ENCODE data around the gene ABCG1.

ABCG1 gene

DNA sequence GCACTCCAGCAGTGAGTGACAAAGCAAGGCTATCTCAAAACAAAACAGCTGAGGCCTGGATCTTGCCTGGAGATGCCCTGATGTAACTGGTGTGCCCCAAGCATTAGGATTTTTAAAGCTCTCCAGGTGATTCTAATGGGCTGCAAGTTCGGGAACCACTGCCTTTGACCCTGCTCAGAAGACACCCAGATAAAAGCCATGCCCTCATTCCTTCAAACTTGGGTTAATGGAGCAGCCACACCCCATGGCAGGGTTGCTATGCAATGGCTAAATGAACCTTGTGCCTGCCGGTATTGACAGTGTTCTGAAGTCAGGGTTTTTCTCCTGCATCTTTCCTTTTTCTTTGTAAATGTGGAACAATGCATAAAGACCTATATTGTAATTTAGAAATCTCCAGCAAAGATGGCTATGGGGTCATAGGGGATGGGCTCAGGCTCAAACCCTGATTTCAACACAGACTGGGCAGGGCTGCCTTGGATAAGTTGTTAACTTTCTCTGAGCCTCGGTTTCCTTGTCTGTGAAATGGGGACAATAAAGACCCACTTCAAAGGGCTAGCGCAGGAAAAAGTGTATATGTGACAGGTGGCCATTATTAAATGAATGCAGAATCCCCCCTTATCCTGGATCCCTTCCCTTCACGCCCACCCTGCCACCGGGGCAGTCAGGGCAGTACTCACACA lies 95.8 kb downstream of the ABCG1 start:
- DNase-seq (ENCODE audit: low read depth, low spot score): no peak
- no peak overlapping the region for H3K27ac ChIP-seq

DNA sequence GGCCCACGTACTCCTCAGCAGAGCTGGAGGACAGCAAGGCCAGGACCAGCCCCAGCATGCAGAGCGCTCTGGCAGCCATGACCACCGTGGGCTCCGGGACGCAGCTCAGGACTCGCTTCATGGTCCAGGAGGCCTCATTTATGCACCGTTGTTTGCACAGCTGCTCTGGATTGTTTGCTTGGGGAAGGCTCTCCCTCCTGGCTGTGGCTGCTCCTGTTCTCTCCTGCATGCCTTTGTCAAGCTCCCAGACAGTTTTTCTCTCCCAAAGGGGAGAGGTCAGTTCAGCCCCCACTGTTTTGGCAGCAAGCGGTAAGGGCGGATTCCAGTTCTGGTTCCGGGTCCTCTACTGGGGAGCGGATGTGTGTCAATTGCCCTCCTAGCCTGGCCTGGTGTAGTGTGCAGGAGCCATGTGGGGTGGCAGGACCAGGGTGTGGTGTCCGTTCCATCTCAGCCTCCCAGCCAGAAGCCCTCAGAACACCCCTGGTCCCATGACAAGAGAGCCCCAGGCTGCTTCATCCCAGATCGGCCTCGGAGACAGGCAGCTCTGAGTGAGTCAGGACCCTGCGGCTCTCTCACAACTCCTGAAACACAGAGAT lies 96.5 kb downstream of the ABCG1 start, which contains the start of gene TFF3:
Gene TFF3, minus strand, starts transcription at position 114 of the 596 bp plus-strand sequence. Its CDS starts 35 bp downstream, at position 79.
- no peak for DNase-seq (ENCODE audit: low read depth, low spot score)
- no peak within 1 kb of the TSS for H3K27ac ChIP-seq

DNA sequence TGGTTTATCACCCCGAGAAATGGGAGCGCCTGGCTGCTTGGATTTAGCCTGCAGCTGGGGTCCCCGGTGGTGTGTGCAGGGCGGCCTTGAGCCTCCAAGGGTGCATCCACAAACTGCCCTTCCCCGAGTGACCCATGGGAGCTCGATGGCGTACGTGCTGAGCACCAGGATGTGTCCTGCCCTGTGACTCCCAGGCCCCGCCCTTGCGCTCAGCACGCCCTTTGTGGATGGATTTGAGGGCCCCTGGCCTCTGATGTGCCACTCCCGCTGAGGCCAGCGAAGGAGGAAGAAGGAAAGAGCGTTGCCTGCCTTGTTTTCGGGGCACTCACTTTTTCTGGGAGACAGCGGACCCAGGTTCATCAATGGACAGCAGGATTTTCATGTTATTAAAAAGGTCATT lies 98.0 kb downstream of the ABCG1 start:
- H3K27ac ChIP-seq: no peak overlapping the region
- no peak for DNase-seq (ENCODE audit: low read depth, low spot score)

DNA sequence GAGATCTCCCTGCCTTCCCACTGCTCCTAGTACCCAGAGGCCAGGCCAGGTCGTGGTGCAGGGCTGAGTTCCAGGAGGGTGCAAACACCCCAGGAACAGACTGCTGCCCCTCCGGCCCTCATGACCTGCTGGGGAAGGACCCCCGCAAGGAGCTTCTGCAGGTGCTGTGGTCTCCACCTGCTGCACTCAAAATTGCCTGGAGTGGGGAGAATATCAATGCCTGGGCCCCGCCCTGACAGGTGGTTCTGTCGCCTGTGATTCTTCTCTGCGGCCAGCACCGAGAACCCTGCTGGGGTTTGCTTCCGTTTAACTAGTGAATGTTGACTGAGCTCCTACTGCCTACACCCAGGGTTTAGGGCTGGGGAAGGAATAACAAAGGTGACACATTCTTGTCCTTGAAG lies 98.4 kb downstream of the ABCG1 start:
- H3K27ac ChIP-seq: no peak overlapping the region
- DNase-seq (ENCODE audit: low read depth, low spot score): no peak

DNA sequence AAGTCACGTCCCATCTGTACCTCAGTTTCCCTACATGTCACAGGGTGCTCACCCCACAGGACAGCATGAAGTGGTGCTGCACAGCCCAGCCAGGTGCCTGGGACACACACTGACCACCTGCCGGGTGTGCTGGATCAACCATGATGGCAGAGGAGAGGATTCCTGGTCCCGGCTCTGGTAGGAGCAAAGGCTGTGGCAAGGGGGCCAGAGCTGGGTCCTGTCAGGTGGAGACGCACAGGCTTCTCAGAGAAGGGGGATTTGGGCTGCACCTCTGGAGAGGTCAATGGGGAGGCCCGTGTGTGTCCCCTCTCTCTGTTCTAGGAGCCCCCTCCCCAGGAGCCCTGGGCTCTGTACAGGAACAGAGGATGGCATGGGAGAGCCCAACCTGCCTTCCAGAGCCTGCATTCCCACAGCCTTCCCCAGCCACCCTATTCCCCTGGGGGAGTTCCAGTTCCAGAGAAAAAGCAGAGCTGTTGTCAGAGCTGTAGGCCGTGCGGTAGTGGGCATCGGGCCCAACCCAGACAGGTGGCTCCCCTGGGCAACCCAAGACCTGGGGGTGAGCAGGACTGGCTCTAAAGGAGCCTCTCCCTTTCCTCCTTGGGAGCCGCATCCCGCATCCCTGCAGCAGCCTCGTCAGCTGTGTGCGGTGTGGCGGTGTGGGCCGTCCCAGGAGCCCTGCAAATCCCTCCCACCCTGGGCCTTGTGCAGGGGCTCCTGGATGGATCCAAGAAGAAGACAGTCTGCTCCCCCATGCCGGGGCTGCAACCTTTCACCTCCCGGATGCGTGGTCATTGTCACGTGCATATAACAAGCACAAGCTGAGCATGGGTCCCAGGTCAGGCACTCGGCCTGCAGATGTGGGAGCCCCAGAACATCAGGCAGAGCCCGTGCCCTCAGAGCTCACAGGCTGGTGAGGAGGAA lies 99.1 kb downstream of the ABCG1 start:
- DNase-seq (ENCODE audit: low read depth, low spot score): no peak
- H3K27ac ChIP-seq: no peak overlapping the region

DNA sequence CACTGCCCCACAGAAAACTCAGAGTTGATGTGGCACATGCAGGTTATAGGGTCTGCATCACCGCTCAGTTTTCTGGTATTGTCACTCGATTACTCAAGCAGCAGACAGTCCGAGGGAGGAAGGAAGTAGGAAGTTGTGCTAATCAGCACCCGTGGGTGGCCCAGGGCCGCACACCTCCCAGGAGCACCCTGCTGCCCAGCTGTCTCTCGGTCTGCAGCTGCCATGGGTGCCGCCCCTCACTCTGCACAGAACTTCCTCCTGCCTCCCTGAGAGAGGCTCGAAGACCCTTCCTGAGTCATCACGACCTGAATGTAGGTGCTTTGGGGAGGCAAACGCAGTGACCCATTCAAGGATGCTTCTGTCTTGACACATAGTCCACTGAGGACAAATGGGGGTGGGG lies 100.4 kb downstream of the ABCG1 start:
- DNase-seq (ENCODE audit: low read depth, low spot score): no peak
- no peak overlapping the region for H3K27ac ChIP-seq

DNA sequence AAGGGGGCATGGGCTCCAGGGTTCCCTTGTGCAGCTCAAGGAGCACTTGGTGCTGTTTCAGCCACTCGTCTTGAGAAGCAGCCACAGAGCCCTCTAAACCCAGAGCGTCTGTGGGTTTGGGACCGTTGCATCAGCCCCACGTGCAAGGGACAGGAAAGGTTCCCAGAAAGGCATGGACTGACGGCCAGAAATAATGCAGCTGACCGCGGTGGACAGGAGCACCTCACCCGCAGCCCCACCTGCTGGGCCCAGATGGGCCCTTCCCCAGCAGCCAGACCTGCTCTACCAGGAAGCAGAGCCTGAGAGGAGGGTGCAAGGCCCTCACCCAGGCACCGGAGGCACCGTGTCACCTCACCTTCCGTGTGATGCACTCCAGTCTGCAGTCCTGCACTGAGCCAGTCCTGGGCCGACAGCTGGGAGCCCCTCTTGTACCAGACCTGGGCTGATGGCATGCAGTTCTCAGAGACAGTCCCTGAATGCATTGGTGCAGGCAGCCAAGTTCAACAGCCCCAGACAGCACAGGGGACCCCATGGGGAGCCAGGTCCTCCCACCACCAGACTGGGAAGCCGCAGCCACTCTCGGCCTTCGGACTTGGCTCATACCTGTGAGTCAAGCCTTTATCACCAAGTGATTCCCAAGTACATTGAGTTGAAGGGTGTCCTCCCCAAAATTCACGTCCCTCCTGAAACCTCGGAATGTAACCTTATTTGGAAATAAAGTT lies 101.1 kb downstream of the ABCG1 start:
- no peak overlapping the region for H3K27ac ChIP-seq
- DNase-seq (ENCODE audit: low read depth, low spot score): no peak

DNA sequence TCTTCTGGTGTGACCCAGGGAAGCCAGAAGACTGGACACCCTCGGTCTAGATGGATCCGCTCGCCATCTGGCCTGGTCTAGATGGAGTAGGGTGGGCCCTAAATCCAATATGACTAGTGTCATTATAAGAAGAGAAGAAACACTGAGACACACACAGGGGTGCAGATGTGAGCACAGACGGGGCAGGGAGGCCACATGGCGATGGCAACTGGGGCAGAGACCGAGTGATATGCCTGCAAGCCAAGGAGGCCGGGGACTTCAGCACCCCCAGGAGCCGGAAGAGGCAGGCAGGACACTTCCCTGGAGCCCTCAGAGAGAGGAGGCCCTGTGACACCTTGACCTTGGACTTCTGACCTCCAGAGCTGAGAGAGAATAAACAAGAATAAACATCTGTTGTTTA lies 101.9 kb downstream of the ABCG1 start:
- no peak overlapping the region for H3K27ac ChIP-seq
- DNase-seq (ENCODE audit: low read depth, low spot score): no peak

DNA sequence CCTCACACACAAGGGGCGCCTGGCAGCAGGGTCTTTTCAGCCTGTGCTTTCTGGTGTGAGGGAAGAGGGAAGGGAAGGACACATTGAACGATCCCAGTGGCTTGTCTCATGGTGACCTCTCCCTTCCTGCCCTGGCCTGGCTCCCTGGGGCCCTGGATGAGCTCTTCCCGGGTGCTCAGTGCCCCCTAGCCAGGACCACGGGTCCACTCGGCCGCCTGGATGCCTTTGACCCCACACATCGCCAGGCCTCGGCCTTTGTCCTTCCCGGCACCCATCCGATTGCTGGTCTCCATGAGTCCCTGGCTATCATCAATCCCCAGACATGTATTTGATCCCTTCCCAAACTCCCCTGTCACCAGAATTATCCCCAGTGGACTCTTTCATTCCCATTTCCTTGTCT lies 102.3 kb downstream of the ABCG1 start:
- DNase-seq (ENCODE audit: low read depth, low spot score): no peak
- H3K27ac ChIP-seq: no peak overlapping the region

DNA sequence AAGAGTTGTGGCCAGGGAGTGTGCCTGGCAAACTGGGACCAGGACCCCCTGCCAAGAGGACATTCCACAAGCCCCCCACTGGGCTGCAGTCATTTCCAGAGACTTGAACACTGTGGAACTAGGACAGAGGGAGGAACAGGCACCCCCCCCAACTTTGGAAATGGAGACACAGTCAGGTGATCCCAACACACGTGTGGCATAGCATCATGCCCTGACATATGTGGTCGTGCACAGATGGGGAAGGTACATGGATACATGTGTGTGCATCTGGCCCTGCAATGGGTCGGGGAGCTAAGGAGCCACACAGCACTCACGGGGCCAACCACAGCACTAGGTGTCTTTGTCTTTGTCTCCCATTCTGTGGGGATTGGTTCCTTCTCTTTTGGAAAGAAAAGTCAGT lies 102.9 kb downstream of the ABCG1 start:
- DNase-seq (ENCODE audit: low read depth, low spot score): no peak
- H3K27ac ChIP-seq: no peak overlapping the region

DNA sequence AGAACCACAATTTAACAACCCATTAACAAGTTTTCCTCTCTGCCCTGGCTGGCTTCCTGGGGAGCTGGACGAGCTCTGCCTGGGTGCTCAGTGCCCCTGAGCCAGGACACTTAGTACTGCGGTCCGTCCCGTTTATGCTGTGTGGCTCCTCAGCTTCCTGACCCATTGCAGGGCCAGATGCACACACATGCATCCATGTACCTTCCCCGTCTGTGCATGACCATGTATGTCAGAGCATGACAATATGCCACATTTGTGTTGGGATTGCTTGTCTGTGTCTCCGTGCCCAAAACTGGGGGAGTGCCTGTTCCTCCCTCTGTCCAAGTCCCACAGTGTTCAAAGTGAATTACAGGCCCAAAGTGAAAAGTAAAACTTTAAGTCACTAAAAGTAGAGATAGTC lies 106.0 kb downstream of the ABCG1 start:
- H3K27ac ChIP-seq: no peak overlapping the region
- no peak for DNase-seq (ENCODE audit: low read depth, low spot score)

DNA sequence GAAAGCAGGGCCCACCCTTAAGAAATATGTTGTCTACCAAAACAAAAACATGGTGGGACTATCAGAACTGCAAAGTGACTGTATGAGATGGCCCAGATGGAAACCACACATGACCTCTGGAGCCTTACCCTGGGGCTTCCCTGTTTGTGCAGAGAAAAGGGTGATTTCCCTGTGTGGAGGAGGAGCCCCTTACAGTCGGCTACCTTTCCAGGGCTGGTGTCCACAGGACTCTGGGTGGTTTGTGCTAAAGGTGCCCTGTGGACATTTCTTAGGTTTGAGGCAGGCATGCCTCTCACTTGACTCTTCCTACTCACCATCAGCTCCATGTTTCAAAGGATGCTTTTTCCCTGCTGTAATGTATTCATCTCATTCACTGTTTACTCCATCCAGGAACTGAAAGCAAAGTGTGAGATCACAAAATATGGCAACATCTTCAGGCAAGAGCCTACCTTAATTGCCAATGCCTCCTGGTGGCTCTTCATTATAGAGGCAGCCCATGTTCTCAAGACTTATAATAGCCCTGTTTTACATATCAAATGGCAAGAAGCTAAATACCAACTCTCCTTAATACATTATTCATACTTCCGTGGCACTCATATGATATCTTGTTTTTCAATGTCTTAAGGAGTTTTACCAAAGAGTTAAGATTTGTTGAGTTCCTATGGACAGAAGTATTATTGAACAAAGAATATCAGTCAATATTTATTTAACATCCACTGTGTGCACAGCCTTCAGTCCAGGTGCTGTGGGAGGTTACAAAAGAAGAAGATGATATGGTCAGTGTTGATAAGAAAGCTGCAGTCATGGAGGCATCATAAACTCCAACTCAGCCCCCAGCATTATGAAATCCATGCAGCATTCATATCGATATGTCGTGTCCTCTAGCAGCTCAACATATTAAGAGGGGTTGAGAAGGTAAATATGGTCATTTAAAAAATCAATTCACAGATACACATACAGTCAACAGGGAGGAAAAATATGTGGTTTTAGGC lies 111.7 kb downstream of the ABCG1 start:
- no peak for DNase-seq (ENCODE audit: low read depth, low spot score)
- no peak overlapping the region for H3K27ac ChIP-seq

DNA sequence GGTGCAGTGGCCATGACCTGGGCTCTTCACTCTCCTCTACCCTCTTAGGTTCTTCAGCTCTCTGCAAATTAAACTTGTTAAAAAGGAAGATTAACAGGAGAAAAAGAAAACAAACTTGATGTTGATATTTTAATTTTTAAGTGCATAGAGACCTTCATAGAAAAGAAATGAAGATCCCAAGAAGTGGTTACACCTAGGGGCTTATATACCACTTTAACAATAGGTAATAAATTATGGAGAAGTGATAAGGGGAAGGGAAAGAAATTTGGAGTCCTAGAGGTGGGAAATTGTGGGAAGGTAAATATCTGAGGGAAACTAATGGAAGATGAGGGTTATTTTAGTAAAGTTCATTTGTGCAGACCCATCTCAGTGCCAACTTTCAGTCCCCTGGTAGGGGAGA lies 112.7 kb downstream of the ABCG1 start:
- no peak overlapping the region for H3K27ac ChIP-seq

DNA sequence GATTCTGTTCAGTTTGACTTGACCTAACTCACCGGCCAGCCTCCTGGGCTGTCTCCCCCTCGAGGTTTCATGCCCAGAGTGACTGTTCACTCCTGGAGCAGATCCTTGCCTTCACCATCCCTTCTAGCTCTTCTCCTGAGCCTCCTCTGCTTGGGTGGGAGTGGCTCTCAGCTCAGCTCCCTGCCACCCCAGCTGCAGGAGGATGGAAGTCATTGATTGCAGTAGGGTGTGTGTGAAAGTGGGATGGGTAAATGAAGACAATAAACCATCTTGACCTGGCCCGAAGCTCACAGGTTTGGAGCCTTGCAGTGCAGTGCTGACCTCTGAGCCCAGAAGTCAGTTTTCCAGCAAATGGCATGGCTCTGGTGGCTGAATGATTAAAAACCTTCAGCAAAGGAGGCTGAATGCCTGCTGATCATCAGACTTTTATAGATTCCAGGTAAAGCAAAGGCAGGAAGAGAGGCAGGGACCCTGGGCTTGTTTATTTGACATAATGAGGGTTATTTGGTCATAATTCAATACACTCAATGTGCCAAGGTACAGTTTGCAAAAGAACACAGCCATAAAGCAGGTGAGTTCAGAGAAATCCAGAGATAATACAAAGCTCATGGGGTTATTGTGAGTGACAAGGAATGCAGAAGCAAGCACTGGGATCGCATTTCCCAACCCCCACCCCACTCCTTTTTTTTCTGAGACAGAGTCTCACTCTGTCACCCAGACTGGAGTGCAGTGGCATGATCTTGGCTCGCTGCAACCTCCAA lies 113.8 kb downstream of the ABCG1 start:
- no peak for DNase-seq (ENCODE audit: low read depth, low spot score)
- no peak overlapping the region for H3K27ac ChIP-seq

More for the DNA sequence above, 112.7 kb downstream of the ABCG1 start:
- no peak for DNase-seq (ENCODE audit: low read depth, low spot score)

DNA sequence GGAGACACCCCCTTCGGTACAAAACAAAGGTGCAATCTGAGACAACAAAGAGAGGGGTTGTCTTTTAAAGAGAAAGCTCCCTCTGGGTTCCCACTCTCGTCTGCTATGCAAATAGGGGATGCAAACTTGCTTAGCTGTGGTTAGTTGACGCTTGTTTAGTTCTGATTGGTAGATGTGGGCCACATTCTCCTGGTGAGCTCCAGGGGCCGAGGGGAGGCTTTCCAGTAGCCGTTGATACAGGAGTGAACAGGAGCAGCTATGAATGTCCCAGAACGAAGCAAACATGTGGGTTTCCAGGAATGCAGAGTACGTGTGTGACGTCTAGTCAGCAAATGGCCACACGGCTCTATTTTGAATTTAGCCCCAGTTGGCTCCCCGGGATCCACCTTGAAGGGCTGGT lies 117.1 kb downstream of the ABCG1 start:
- H3K27ac ChIP-seq: no peak overlapping the region
- DNase-seq (ENCODE audit: low read depth, low spot score): no peak

DNA sequence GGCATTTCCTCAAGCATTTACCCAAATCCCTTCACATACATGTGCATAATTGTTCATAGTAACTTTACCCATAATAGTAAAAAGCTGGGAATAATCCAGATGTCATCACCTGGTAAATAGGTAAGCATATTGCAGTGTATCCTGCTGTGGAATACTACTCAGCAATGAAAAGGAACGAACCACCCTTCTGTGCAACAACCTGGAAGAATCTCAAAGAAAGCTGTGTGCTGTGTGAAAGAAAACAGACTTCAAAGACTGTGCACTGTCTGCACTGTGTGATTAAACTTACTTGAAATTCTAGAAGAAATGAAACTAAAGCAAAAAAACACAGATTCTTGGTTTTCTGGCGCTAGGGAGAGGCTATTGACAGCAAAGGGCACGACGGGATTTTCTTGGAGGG lies 118.3 kb downstream of the ABCG1 start:
- no peak for DNase-seq (ENCODE audit: low read depth, low spot score)

DNA sequence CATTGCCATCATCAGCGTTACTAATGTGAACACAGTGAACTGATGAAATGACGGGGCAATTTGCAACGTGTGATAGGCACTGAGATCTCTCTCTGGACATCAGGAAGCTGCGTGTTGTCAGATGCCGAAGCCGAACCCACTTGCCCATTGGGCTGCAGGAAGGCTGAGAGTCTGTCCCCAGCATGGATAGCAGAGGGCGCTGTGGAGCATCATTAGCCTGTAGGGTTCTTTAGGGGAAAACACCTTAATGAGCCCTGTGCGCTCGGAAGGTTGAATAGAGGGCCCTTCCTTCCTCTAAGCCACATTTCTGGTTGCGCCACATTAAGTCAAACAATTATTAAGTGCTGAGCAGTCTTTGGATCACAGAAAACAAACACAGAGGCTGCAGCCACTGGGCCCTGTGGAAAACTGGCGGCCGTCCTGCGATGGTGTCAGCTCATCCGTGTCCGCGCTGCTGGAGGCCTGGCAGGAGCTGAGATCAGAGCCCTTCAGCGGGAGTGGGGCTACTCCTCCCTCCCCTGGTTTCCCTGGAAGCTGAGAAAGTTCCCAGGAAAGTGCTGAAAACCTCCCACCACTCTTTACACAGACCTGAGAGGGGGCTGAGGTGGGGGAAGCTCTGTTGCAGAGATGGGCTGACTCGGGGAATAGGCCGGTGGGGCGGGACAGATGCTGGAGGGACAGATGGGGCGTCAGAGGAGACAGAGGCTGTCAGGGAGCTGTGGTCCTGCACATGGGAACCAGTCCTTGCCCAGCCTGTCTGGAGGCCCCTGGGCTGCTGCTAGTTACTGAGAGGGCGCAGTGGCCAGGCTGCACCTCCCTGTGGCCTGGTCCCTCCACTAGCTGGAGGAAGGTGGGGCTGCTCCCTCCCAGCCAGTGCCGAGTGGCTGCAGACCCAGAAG lies 119.1 kb downstream of the ABCG1 start:
- H3K27ac ChIP-seq: peak overlapping the region; percentile 20
- peak; percentile 18 for DNase-seq (ENCODE audit: low read depth, low spot score)

More for the DNA sequence above, 118.3 kb downstream of the ABCG1 start:
- no peak overlapping the region for H3K27ac ChIP-seq
